DND-41 (cell line): ENCODE results near the gene LAMC3.

Experiments
- EZH2 ChIP-seq: IDR thresholded peaks from 3 replicates; pipeline ENCODE4 v1.6.1; 2012; ENCODE audit warnings: borderline replicate concordance, low read depth, mild to moderate bottlenecking, moderate library complexity, low read length, inconsistent platforms; ENCODE audit not compliant: severe bottlenecking
- TF ChIP-seq, protein P1 (sequence below): IDR thresholded peaks from 2 replicates; pipeline ENCODE4 v1.5.1; 2012; ENCODE audit warnings: borderline replicate concordance, low read length, moderate library complexity, mild to moderate bottlenecking; ENCODE audit not compliant: poor library complexity, severe bottlenecking; ENCODE audit errors: extremely low read depth

DNA sequence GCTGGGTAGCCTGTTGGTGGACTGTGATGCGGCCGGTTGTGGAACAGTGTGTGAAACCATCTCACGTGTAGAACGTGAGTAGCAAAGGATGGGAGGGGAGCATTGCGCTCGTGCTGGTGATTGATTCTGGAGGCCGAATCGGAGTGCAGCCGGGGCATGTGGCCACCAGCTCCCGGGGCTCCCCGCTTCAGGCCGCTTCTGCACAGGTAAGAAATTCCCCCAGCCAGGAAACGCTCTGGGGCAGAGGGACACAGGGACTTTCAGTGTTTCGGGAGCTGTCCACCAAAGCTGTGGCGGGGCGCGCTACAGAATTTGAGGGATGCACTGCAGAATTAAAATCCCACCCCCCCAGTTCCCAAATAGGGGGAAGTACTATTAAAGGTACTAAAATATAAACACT lies 41.9 kb downstream of the LAMC3 start:
- TF ChIP-seq, protein P1, sequence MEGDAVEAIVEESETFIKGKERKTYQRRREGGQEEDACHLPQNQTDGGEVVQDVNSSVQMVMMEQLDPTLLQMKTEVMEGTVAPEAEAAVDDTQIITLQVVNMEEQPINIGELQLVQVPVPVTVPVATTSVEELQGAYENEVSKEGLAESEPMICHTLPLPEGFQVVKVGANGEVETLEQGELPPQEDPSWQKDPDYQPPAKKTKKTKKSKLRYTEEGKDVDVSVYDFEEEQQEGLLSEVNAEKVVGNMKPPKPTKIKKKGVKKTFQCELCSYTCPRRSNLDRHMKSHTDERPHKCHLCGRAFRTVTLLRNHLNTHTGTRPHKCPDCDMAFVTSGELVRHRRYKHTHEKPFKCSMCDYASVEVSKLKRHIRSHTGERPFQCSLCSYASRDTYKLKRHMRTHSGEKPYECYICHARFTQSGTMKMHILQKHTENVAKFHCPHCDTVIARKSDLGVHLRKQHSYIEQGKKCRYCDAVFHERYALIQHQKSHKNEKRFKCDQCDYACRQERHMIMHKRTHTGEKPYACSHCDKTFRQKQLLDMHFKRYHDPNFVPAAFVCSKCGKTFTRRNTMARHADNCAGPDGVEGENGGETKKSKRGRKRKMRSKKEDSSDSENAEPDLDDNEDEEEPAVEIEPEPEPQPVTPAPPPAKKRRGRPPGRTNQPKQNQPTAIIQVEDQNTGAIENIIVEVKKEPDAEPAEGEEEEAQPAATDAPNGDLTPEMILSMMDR = no peak
- no peak for TF ChIP-seq EZH2
